ENCODE results near the gene DNAJC13. TPM values are rescaled to one million over a fixed set of nuclear protein-coding genes. Genes with fewer than 3 reads are reported as not detected.

DNAJC13 gene
- total RNA-seq, 4 donors from 2014 or later: 21.9 to 35.2 (median 26.5) TPM

- Histone ChIP-seq H3K36me3 (peaks cover 2 to 86% of the 10 kb centered on the region in 2 donors), H3K27me3 (no peaks in the 10 kb centered on the region), H3K4me3 (no peak overlapping the region), H3K27ac (no peak overlapping the region), H3K4me1 (no peaks in the 10 kb centered on the region), H3K9me3 (no peaks in the 10 kb centered on the region)
- DNase-seq (no peak), ATAC-seq (no peak)
- in situ Hi-C loops (cut with MboI; ENCODE audit: low sequenced_read_pairs in 4 of 4): loop anchor here in 1 of 4 donors (25.0 kb wide), 1 partner anchor 1105 kb away; no protein-coding TSS in a partner anchor
- TF ChIP-seq POLR2A (IDR thresholded peaks at IDR 0.05) (no peak), CTCF (IDR thresholded peaks at IDR 0.05 in 4 of 5, conservative IDR thresholded peaks at IDR 0.05 in 1 of 5) (no peak)
- intact Hi-C loops (cut with DNase I; ENCODE audit: low total_unique reads): no loop called here
These were observed 90.4 kb downstream of the DNAJC13 start for GRCh38 chr3:132507657-132508056.

GRCh38 chr3:132509096-132509495, 91.8 kb downstream of the DNAJC13 start:
- H3K27ac ChIP-seq: no peak overlapping the region
- no peak for ATAC-seq
- no peak for TF ChIP-seq CTCF (IDR thresholded peaks at IDR 0.05 in 4 of 5, conservative IDR thresholded peaks at IDR 0.05 in 1 of 5)
- no peak for TF ChIP-seq POLR2A (IDR thresholded peaks at IDR 0.05)
- no peaks in the 10 kb centered on the region for H3K27me3 ChIP-seq
- H3K4me1 ChIP-seq: no peaks in the 10 kb centered on the region
- peaks cover 2 to 86% of the 10 kb centered on the region in 2 donors for H3K36me3 ChIP-seq
- in situ Hi-C loops (cut with MboI; ENCODE audit: low sequenced_read_pairs in 4 of 4) (loop anchor here in 1 of 4 donors (25.0 kb wide), 1 partner anchor 1103 kb away; no protein-coding TSS in a partner anchor), intact Hi-C loops (cut with DNase I; ENCODE audit: low total_unique reads) (no loop called here)
- no peak for DNase-seq
- no peaks in the 10 kb centered on the region for H3K9me3 ChIP-seq
- no peak overlapping the region for H3K4me3 ChIP-seq

- Histone ChIP-seq H3K27me3 (no peaks in the 10 kb centered on the region), H3K4me3 (no peak overlapping the region), H3K4me1 (no peaks in the 10 kb centered on the region), H3K27ac (no peak overlapping the region), H3K9me3 (no peaks in the 10 kb centered on the region), H3K36me3 (peaks cover 2 to 86% of the 10 kb centered on the region in 2 donors)
- intact Hi-C loops (cut with DNase I; ENCODE audit: low total_unique reads): no loop called here
- no peak for TF ChIP-seq POLR2A (IDR thresholded peaks at IDR 0.05)
- TF ChIP-seq CTCF (IDR thresholded peaks at IDR 0.05 in 4 of 5, conservative IDR thresholded peaks at IDR 0.05 in 1 of 5): no peak
- in situ Hi-C loops (cut with MboI; ENCODE audit: low sequenced_read_pairs in 4 of 4): loop anchor here in 1 of 4 donors (25.0 kb wide), 1 partner anchor 1103 kb away; no protein-coding TSS in a partner anchor
- ATAC-seq (no peak), DNase-seq (no peak)
These were observed 92.2 kb downstream of the DNAJC13 start for GRCh38 chr3:132509506-132509905.

- in situ Hi-C loops (cut with MboI; ENCODE audit: low sequenced_read_pairs in 4 of 4): loop anchor here in 1 of 4 donors (25.0 kb wide), 1 partner anchor 1099 kb away; no protein-coding TSS in a partner anchor
- no peaks in the 10 kb centered on the region for H3K4me1 ChIP-seq
- peaks cover 2 to 90% of the 10 kb centered on the region in 2 donors for H3K36me3 ChIP-seq
- DNase-seq (no peak), ATAC-seq (no peak)
- H3K27me3 ChIP-seq: no peaks in the 10 kb centered on the region
- no peak overlapping the region for H3K27ac ChIP-seq
- no peak overlapping the region for H3K4me3 ChIP-seq
- H3K9me3 ChIP-seq: no peaks in the 10 kb centered on the region
- no peak for TF ChIP-seq CTCF (IDR thresholded peaks at IDR 0.05 in 4 of 5, conservative IDR thresholded peaks at IDR 0.05 in 1 of 5)
- intact Hi-C loops (cut with DNase I; ENCODE audit: low total_unique reads): no loop called here
These were observed 95.8 kb downstream of the DNAJC13 start for GRCh38 chr3:132513057-132513456.

GRCh38 chr3:132517311-132517710, 100.0 kb downstream of the DNAJC13 start:
- DNase-seq (no peak), ATAC-seq (no peak)
- H3K27ac ChIP-seq: no peak overlapping the region
- in situ Hi-C loops (cut with MboI; ENCODE audit: low sequenced_read_pairs in 4 of 4): loop anchor here in 1 of 4 donors (25.0 kb wide), 1 partner anchor 1095 kb away; no protein-coding TSS in a partner anchor
- H3K9me3 ChIP-seq: no peaks in the 10 kb centered on the region
- no peak for TF ChIP-seq CTCF (IDR thresholded peaks at IDR 0.05 in 4 of 5, conservative IDR thresholded peaks at IDR 0.05 in 1 of 5)
- no peak for TF ChIP-seq POLR2A (IDR thresholded peaks at IDR 0.05)
- no peak overlapping the region for H3K4me3 ChIP-seq
- H3K36me3 ChIP-seq: peaks cover 2 to 81% of the 10 kb centered on the region in 2 donors
- no peaks in the 10 kb centered on the region for H3K27me3 ChIP-seq
- intact Hi-C loops (cut with DNase I; ENCODE audit: low total_unique reads): no loop called here
- no peaks in the 10 kb centered on the region for H3K4me1 ChIP-seq

All from gastrocnemius medialis (tissue), 4 donors.